Measurements from ENCODE around the gene ZNF320. TPM values are rescaled to one million over a fixed set of nuclear protein-coding genes. Genes with fewer than 3 reads are reported as not detected.

ZNF320 gene
- polyA plus RNA-seq, 3 donors: 1.6 to 4.4 (median 3.4) TPM

GRCh38 chr19:52923778-52924593 lies 26.6 kb upstream of the ZNF320 start:
- intact Hi-C loops (cut with micrococcal nuclease): loop anchor here (2.0 to 10.0 kb wide), 5 partner anchors 19 to 271 kb away; partner anchors contain the start of genes ZNF320 (in 2 of the 2), ZNF816 (in 2 of the 2) and ZNF665 (in 1 of the 2)
- no peak for TF ChIP-seq CTCF (IDR thresholded peaks at IDR 0.05)

More at GRCh38 chr19:52923778-52924593, 26.6 kb upstream of the ZNF320 start:
- Histone ChIP-seq H3K36me3 (replicated peaks in 1 of 2; ENCODE audit: control insufficient read depth in 1 of 2, insufficient read depth in 2 of 2, low read length in 2 of 2) (peaks cover 8 to 15% of the 10 kb centered on the region in 2 donors), H3K9me3 (replicated peaks in 1 of 2; ENCODE audit: control insufficient read depth in 1 of 2, insufficient read depth in 1 of 2, low read length in 2 of 2) (no peaks in the 10 kb centered on the region), H3K4me1 (ENCODE audit: control insufficient read depth in 1 of 2, insufficient read depth in 2 of 2, low read length in 2 of 2) (peaks cover 24 to 29% of the 10 kb centered on the region in 2 donors), H3K27me3 (ENCODE audit: control insufficient read depth in 2 of 2, insufficient read depth in 2 of 2, low read length in 2 of 2) (no peaks in the 10 kb centered on the region), H4K20me1 (ENCODE audit: insufficient read depth, low read length) (no peaks in the 10 kb centered on the region), H3K4me3 (replicated peaks in 1 of 3; ENCODE audit: low read depth in 2 of 3, low read length in 3 of 3) (peak overlapping the region; percentile 62 to 89 (median 87)), H2AFZ (ENCODE audit: insufficient read depth, low read depth, low read length, poor library complexity, severe bottlenecking) (peak overlapping the region; percentile 84), H3K79me2 (ENCODE audit: insufficient read depth, low read length) (peaks cover 22% of the 10 kb centered on the region), H3K9ac (ENCODE audit: insufficient read depth, low read length, poor library complexity, severe bottlenecking) (peak overlapping the region; percentile 77), H3K27ac (ENCODE audit: low read depth in 1 of 2, low read length in 2 of 2) (peak overlapping the region; percentile 83 to 87), H3K4me2 (replicated peaks; ENCODE audit: extremely low read depth, low read length, poor library complexity, severe bottlenecking) (peak overlapping the region; percentile 94)
- Mint-ChIP-seq H3K27me3 (ENCODE audit: low read depth in 3 of 3) (peaks cover 0 to 1% (median 0%) of the 10 kb centered on the region in 3 donors), H3K36me3 (peaks cover 19 to 25% of the 10 kb centered on the region in 2 donors), H3K27ac (peak overlapping the region; percentile 93 to 98 (median 95)), H3K4me3 (peak overlapping the region; percentile 93 to 96), H3K9me3 (no peaks in the 10 kb centered on the region), H3K4me1 (peaks cover 34% of the 10 kb centered on the region)
- 50% methylated on average over 4 of the region's 18 CpGs for WGBS (ENCODE audit: insufficient coverage)
- DNase-seq: peak; percentile 70 to 86 (median 72)

Data from CD14-positive monocyte (primary cell).